Mammary epithelial cell (primary cell): ENCODE measurements around the gene RTN4RL1.

Experiments used
- CTCF ChIP-seq, 2 donors: IDR thresholded peaks in 1 of 2; conservative IDR thresholded peaks in 1 of 2; 2 replicates each; pipeline ENCODE4 v1.5.1; 2011 to 2012; ENCODE audit warnings: inconsistent platforms in 2 of 2, low read length in 2 of 2, mild to moderate bottlenecking in 2 of 2, control low read depth in 1 of 2, low read depth in 1 of 2; ENCODE audit not compliant: insufficient read depth in 1 of 2; ENCODE audit errors: extremely low read depth in 1 of 2
- EZH2 ChIP-seq: IDR thresholded peaks from 2 replicates; pipeline ENCODE4 v1.6.1; 2012; ENCODE audit warnings: low read length, inconsistent platforms, borderline replicate concordance

GRCh38 chr17:1985686-1986085 is 39.4 kb downstream of the RTN4RL1 start:
- TF ChIP-seq EZH2 (no peak), CTCF (conservative IDR thresholded peaks at IDR 0.05 in 1 of 2, IDR thresholded peaks at IDR 0.05 in 1 of 2; ENCODE audit: extremely low read depth in 1 of 2, insufficient read depth in 1 of 2, low read depth in 1 of 2, low read length in 2 of 2) (no peak)
